ENCODE data around the gene EID1.
"Not testable (repeated sequence)": the region's sequence is repeated elsewhere in the genome, so short reads cannot be mapped to it uniquely, and the experiment has no call there.

The EID1 gene

GRCh38 chr15:48877630-48878595 is at the start of gene EID1:
Gene EID1 (plus strand): TSS chr15:48878134. CDS start chr15:48878177, 43 bp downstream.
- DNase-seq = peak; percentile 93

- no peak for DNase-seq
These were observed 49.5 kb upstream of the EID1 start for GRCh38 chr15:48828471-48828870.

GRCh38 chr15:48828906-48829305 is 49.0 kb upstream of the EID1 start:
- no peak for DNase-seq

GRCh38 chr15:48832648-48833047 is 45.3 kb upstream of the EID1 start:
- DNase-seq = no peak

DNA sequence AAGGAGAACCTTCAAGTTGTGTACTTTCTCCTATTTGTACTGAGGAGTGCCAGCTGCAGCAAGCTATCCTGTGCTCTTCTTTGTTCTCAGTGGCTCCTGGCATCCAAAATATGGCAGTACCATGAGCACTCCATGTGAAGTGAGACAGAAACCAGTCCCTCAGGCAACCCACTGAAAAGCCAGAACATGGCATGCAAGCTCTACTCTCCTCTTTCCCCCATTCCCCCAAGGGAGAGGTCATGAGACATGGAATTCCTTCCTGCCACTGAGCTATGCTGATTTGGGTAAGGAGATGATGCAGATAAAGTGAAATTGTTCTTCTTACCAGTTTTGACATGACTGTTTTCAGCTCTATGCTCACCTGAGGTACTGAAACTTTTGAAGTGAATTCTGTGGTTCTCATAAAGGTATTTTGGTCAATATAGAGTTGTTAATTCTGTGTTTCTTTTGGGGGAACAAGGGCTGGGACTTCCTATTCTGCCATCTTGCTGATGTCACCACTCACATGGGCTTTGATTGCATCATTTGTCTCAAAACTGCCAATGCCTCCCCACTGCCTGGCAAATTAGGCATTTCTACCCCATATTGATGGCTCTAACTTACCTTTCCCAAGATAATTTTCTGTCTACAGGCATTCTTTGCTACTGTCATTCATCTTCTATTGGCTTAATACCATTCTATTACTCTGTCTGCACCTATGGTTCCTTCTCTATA is 44.3 kb upstream of the EID1 start:
- no peak for DNase-seq

- DNase-seq = no peak
These were observed 43.2 kb upstream of the EID1 start for GRCh38 chr15:48834756-48835155.

GRCh38 chr15:48842501-48842900 is 35.4 kb upstream of the EID1 start:
- DNase-seq = no peak

DNA sequence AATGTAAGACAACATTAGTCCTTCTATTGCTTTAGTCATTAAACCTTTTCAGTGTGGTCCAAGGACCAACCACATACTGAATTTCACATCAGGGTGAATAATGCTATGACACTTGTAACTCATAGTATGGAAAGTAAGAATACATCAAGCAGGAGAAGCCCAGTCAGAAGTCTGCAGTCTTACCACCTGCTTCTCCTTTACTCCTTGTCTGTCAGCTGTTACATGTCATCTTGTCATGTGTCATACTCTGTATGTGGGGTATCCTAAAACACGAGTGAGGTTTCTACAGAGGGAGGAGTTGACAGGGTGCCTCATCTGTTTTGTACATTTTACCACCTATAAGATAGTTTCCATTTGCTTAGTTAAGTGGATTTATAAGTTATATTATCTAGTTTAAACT is 32.8 kb upstream of the EID1 start:
- DNase-seq = no peak

DNA sequence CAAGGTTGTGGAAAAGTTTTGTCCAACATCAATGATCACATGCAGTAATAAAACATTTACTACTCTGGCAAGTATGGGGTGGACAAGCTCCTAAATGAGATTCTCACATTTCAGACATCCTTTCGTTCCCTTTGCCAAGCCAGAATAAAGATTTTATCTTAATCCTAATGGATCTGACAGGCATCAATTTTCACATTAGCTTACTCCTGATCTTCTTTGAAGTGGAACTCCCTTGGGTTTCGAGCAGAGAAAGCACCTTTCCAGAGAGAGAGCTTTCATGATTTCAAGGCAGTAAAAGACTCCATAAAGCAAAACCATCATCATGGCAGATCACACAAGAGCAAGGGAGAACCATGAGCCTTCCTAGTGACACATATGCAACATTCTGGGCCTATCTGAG is 27.3 kb upstream of the EID1 start:
- no peak for DNase-seq

- no peak for DNase-seq
These were observed 26.0 kb upstream of the EID1 start for GRCh38 chr15:48851956-48852355.

GRCh38 chr15:48854434-48854833 is 23.5 kb upstream of the EID1 start:
- not testable (repeated sequence) for DNase-seq

- no peak for DNase-seq
These were observed 22.2 kb upstream of the EID1 start for GRCh38 chr15:48855501-48856440.

DNA sequence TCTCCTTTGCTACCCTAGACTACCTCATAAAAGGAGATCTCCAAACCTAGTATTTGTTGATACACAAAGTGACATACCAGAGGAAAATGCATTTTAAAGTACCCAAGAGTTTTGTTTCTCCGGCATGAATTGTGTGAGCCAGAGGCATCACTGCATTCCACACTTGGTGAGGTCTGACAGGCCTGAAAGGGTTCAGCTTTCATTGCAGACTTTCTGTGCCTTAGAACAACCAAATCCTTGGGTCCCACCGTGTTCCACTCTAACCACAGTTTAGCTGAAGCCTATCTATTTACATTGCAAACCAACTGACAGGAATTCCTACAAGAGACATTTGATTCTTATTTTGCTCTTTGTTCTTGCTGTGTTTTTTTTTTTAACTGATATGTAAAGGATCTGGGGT is 21.0 kb upstream of the EID1 start:
- no peak for DNase-seq

GRCh38 chr15:48858401-48858800 is 19.5 kb upstream of the EID1 start:
- DNase-seq = no peak

DNA sequence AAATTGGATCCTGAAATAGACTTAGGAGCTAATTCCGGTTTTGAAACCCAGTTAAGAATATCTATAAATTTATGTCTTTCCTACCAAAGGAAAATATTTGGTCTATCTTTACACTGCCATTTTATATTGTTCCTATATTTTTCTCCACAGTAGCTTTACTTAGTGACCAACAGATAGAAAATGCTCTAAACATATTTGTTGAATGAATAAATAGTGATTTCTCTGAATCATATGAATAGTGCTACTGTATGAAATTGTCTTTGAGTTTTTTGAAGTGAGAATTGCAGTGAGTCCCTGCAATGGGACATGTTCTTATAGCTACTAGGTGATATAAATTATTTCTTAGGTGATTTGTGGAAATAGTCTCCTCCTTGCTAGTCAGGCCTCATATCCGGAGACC is 18.5 kb upstream of the EID1 start:
- DNase-seq = no peak

GRCh38 chr15:48861813-48862431 is 16.0 kb upstream of the EID1 start:
- DNase-seq = peak; percentile 3

- DNase-seq = no peak
These were observed 15.2 kb upstream of the EID1 start for GRCh38 chr15:48862705-48863104.

DNA sequence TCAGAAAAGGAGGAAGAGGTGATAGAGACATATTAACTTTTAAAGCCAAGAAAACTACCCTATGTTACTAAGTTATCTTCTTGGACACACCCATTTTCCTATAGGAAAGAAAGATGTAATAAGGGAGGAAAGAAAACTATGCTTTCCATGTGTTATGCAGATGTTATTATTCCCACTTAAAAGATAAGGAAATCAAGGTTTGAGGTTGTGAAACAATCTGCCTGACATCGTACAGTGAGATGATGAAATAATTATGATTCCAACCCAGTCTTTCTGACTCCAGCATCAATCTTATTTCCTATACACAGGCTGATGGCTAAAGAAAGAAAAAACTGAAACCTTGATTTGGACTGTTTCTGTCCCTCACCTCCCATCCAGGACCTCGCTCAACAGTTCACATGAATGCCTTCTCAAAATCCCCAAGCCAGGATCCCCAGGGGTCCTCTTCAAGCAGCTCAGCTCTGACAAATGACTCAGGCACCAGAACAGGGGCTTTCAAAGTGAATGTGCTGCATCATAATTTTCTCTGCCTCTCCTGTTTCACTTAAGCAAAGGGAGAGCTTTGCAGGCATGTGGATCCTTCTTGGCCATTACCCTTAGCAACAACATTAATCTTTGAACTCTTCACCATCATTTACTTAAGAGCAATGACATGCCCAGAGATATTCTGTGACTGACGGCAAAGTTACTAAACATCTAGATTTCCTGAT is 12.4 kb upstream of the EID1 start:
- no peak for DNase-seq

DNA sequence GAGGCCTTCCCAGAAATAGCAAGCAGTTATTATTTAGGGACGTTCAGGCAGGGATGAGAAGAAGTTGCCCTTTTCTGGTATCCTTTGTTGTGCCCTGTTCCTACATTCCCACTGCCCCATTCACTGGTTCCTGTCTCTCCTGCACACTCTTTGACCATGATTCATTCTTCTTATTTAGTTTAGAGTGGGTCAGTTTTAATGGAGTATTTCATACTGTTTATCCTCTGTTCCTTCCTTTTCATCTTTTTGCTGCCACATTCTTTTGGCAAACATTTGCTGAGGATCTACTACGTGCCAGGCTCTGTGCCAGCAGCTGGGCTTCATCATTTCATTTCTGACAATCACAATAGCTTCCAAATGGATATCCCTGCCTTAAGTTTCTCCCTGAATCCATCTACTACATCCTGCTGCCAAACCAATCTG is 11.8 kb upstream of the EID1 start:
- DNase-seq = no peak

DNA sequence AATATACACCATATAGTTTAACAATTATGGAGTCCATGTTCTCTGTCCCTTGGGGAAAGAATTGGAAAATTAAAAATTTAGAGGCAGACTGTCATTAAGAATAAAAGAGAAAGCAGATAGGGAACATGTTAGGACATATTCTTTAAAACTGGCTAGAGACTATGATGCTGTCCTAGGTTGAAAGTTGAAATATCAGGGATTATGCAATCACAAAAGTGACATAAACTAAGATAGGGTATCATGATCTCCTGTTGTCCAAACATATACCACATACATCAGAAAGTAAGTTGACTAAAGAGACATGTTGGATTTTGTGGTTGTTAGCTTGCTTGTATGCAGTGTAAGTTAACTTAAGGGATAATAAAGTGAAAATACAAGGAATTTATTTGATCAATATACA is 9.9 kb upstream of the EID1 start:
- DNase-seq = no peak

DNA sequence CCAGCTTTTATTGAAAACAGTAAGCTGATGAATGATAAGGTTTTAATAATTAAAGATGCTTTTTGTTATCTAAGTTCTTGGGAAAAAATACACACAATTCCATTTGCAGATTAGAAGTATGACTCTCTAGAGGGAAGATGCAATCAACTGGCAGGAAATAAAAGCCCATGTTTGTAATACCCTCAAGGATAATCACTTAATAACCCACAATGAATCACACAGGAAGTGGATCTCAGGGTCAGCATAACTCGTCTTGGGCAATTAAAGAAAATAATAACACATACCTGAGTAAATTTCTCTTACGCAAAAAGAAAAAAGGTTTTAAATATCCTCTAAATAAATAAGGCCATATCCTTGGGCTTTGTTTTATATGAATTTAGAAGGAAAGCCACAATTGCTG is 9.4 kb upstream of the EID1 start:
- no peak for DNase-seq

GRCh38 chr15:48869966-48870365 is 8.0 kb upstream of the EID1 start:
- no peak for DNase-seq

All from CD4-positive, alpha-beta T cell treated with Interferon gamma for 1 hour (primary cell).